DND-41 (cell line): ENCODE results near the gene VPS50.

Experiments
- ATAC-seq: fragments of 200-7000 bp; cut with Tn5 transposase; 3 replicates; pipeline ENCODE4 v1.9.1; 2021; ENCODE audit warnings: low read depth; ENCODE audit not compliant: insufficient read depth
- DNase-seq: peaks from one replicate; pipeline ENCODE4 v3.0.0-alpha.2; 2020
- H2AFZ ChIP-seq: 2 replicates; pipeline ENCODE4 v1.6.0; 2012; ENCODE audit warnings: low read depth, low read length
- H3K27ac ChIP-seq: 2 replicates; pipeline ENCODE4 v1.5.1; 2012; ENCODE audit warnings: low read length, inconsistent platforms
- H3K27me3 ChIP-seq: fragments of 200-600 bp; sonication (generic); 2 replicates; pipeline ENCODE4 v1.6.0; 2012; ENCODE audit warnings: low read length, mild to moderate bottlenecking, inconsistent platforms; ENCODE audit not compliant: insufficient read depth, poor library complexity
- H3K36me3 ChIP-seq: 2 replicates; pipeline ENCODE4 v1.5.1; 2012; ENCODE audit warnings: low read length, inconsistent platforms; ENCODE audit not compliant: insufficient read depth
- H3K4me1 ChIP-seq: 2 replicates; pipeline ENCODE4 v1.5.1; 2012; ENCODE audit warnings: mild to moderate bottlenecking, low read length; ENCODE audit not compliant: insufficient read depth
- H3K4me2 ChIP-seq: 2 replicates; pipeline ENCODE4 v1.6.0; 2012; ENCODE audit warnings: mild to moderate bottlenecking, moderate library complexity, low read length, inconsistent platforms; ENCODE audit not compliant: insufficient read depth
- H3K4me3 ChIP-seq, 2 experiments: fragments of 200-600 bp in 1 of 2; shearing (Covaris generic) in 1 of 2; 2 replicates each; pipeline ENCODE4 v1.5.1; 2012 to 2016; ENCODE audit warnings: inconsistent platforms in 2 of 2, low read length in 2 of 2, mild to moderate bottlenecking in 2 of 2, low read depth in 1 of 2, moderate library complexity in 1 of 2
- H3K79me2 ChIP-seq: 2 replicates; pipeline ENCODE4 v1.6.0; 2012; ENCODE audit warnings: low read length, inconsistent platforms; ENCODE audit not compliant: insufficient read depth
- H3K9ac ChIP-seq: 2 replicates; pipeline ENCODE4 v1.6.0; 2012; ENCODE audit warnings: low read depth, mild to moderate bottlenecking, inconsistent platforms, low read length, moderate library complexity
- H3K9me3 ChIP-seq: 2 replicates; pipeline ENCODE4 v1.5.1; 2012; ENCODE audit warnings: low read length, moderate library complexity, mild to moderate bottlenecking, inconsistent platforms; ENCODE audit not compliant: insufficient read depth, severe bottlenecking
- H4K20me1 ChIP-seq: 2 replicates; pipeline ENCODE4 v1.6.0; 2012; ENCODE audit warnings: low read length; ENCODE audit not compliant: insufficient read depth
- CTCF ChIP-seq: IDR thresholded peaks from 2 replicates; pipeline ENCODE4 v1.5.1; 2012; ENCODE audit warnings: borderline replicate concordance, low read length, moderate library complexity, mild to moderate bottlenecking; ENCODE audit not compliant: poor library complexity, severe bottlenecking; ENCODE audit errors: extremely low read depth
- EZH2 ChIP-seq: IDR thresholded peaks from 3 replicates; pipeline ENCODE4 v1.6.1; 2012; ENCODE audit warnings: borderline replicate concordance, low read depth, mild to moderate bottlenecking, moderate library complexity, low read length, inconsistent platforms; ENCODE audit not compliant: severe bottlenecking

Gene VPS50

GRCh38 chr7:93361853-93362252 lies 129.7 kb downstream of the VPS50 start:
- no peak for TF ChIP-seq CTCF
- no peak for TF ChIP-seq EZH2
- Histone ChIP-seq H4K20me1 (no peaks in the 10 kb centered on the region), H3K9me3 (no peaks in the 10 kb centered on the region), H3K36me3 (no peaks in the 10 kb centered on the region), H3K27me3 (no peaks in the 10 kb centered on the region), H3K9ac (no peak overlapping the region), H3K79me2 (no peaks in the 10 kb centered on the region), H2AFZ (no peak overlapping the region), H3K4me2 (no peak overlapping the region), H3K27ac (no peak overlapping the region), H3K4me1 (no peaks in the 10 kb centered on the region), H3K4me3 (no peak overlapping the region)
- no peak for ATAC-seq
- no peak for DNase-seq

- Histone ChIP-seq H3K9me3 (no peaks in the 10 kb centered on the region), H3K4me1 (no peaks in the 10 kb centered on the region), H3K4me2 (no peak overlapping the region), H2AFZ (no peak overlapping the region), H3K36me3 (no peaks in the 10 kb centered on the region), H3K9ac (no peak overlapping the region), H3K4me3 (no peak overlapping the region), H3K27ac (no peak overlapping the region), H3K79me2 (no peaks in the 10 kb centered on the region), H4K20me1 (no peaks in the 10 kb centered on the region), H3K27me3 (no peaks in the 10 kb centered on the region)
- TF ChIP-seq EZH2 (no peak), CTCF (no peak)
- ATAC-seq, result no peak
- no peak for DNase-seq
These were observed 132.6 kb downstream of the VPS50 start for GRCh38 chr7:93364806-93365205.

DNA sequence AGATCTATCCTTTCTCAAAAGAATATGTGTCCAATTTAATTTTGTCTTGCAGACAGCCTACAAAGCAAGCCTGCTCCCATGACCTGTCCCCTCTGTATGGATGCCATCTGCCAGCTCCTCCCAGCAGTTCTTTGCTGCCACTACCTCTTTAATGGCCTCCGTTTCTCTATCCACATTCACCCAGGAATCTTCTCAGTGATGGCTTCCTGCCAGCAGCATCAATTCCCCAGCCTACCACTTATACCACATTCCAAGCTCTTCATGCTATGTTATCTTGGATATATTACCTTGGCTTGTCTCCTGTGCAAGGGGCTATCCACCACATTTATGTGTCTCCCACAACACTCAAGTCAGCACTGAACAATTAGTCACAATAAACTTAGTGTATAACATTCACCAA lies 133.2 kb downstream of the VPS50 start:
- H3K27me3 ChIP-seq, result no peaks in the 10 kb centered on the region
- ATAC-seq (no peak), DNase-seq (no peak)
- H3K9ac ChIP-seq, result no peak overlapping the region
- no peak overlapping the region for H2AFZ ChIP-seq
- H3K4me2 ChIP-seq, result no peak overlapping the region
- no peak overlapping the region for H3K4me3 ChIP-seq
- no peaks in the 10 kb centered on the region for H3K36me3 ChIP-seq
- H3K4me1 ChIP-seq, result no peaks in the 10 kb centered on the region
- no peak overlapping the region for H3K27ac ChIP-seq
- no peak for TF ChIP-seq CTCF
- no peak for TF ChIP-seq EZH2
- H3K79me2 ChIP-seq, result no peaks in the 10 kb centered on the region
- no peaks in the 10 kb centered on the region for H4K20me1 ChIP-seq
- H3K9me3 ChIP-seq, result no peaks in the 10 kb centered on the region

DNA sequence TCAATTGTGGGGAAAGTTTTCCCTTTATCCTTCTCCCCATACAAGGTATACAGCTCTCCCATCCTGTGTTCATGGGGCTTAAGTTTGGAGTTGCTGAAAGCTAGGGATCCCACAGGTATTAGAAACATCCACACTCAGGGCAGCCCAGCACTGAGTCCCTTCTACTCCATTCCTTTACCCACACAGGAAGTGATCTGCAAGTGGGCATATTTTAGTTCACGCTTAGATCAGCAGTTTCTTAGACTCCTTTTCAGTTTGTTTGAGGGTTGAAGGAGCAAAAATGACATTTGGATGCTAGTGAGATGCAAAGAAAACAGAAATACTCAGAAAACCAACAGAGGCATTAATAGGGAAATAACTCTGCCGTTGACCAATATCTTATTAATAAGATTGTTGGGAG lies 134.7 kb downstream of the VPS50 start:
- no peak overlapping the region for H2AFZ ChIP-seq
- no peaks in the 10 kb centered on the region for H3K4me1 ChIP-seq
- H3K27ac ChIP-seq, result no peak overlapping the region
- H3K36me3 ChIP-seq, result no peaks in the 10 kb centered on the region
- H3K4me3 ChIP-seq, result no peak overlapping the region
- TF ChIP-seq CTCF (no peak), EZH2 (no peak)
- no peaks in the 10 kb centered on the region for H3K9me3 ChIP-seq
- no peaks in the 10 kb centered on the region for H3K27me3 ChIP-seq
- no peaks in the 10 kb centered on the region for H4K20me1 ChIP-seq
- H3K9ac ChIP-seq, result no peak overlapping the region
- no peaks in the 10 kb centered on the region for H3K79me2 ChIP-seq
- DNase-seq (no peak), ATAC-seq (no peak)
- H3K4me2 ChIP-seq, result no peak overlapping the region
